GM23338 (cell line): ENCODE measurements around the gene AGRN.
A peak's percentile ranks its signal among the peaks of the same experiment; 100 is the strongest.

Experiments used
- CREB1 ChIP-seq: fragments of 250-450 bp; sonication (Bioruptor Pico); IDR thresholded peaks from 2 replicates; pipeline ENCODE4 v1.5.0; 2020; ENCODE audit warnings: low read depth, mild to moderate bottlenecking, moderate library complexity
- CTCF ChIP-seq, 2 experiments: fragments of 200-600 bp in 1 of 2; sonication (generic) in 1 of 2; conservative IDR thresholded peaks; 2 replicates each; pipeline versions ENCODE4 v1.5.1 to v1.6.1; 2016 to 2017; ENCODE audit warnings: antibody characterized with exemption in 2 of 2, low read depth in 2 of 2, mild to moderate bottlenecking in 2 of 2, moderate library complexity in 1 of 2
- ETS1 ChIP-seq: IDR thresholded peaks from 2 replicates; pipeline ENCODE4 v1.6.1; 2016; ENCODE audit warnings: antibody characterized with exemption
- EZH2 ChIP-seq: fragments of 200-600 bp; sonication (generic); IDR thresholded peaks from one replicate; pipeline ENCODE4 v1.8.0; 2017; ENCODE audit warnings: antibody characterized with exemption, mild to moderate bottlenecking, low read depth; ENCODE audit not compliant: unreplicated experiment
- EZH2phosphoT487 ChIP-seq: fragments of 200-600 bp; sonication (generic); IDR thresholded peaks from one replicate; pipeline ENCODE4 v1.8.1; 2018; ENCODE audit warnings: antibody characterized with exemption; ENCODE audit not compliant: unreplicated experiment
- JUNB ChIP-seq: IDR thresholded peaks from one replicate; pipeline ENCODE4 v1.6.1; 2016; ENCODE audit warnings: antibody characterized with exemption; ENCODE audit not compliant: unreplicated experiment
- NANOG ChIP-seq: IDR thresholded peaks from 2 replicates; pipeline ENCODE4 v1.6.1; 2016; ENCODE audit warnings: antibody characterized with exemption, borderline replicate concordance
- POLR2AphosphoS5 ChIP-seq: IDR thresholded peaks from 2 replicates; pipeline ENCODE4 v1.6.1; 2016; ENCODE audit warnings: antibody characterized with exemption, low read depth
- REST ChIP-seq: IDR thresholded peaks from one replicate; pipeline ENCODE4 v1.6.1; 2018; ENCODE audit warnings: antibody characterized with exemption; ENCODE audit not compliant: unreplicated experiment
- STAT1 ChIP-seq: IDR thresholded peaks from one replicate; pipeline ENCODE4 v1.6.1; 2016; ENCODE audit warnings: antibody characterized with exemption; ENCODE audit not compliant: unreplicated experiment
- ZNF114 ChIP-seq: fragments of 250-450 bp; sonication (Bioruptor Pico); IDR thresholded peaks from 2 replicates; pipeline ENCODE4 v1.5.0; 2020; ENCODE audit warnings: mild to moderate bottlenecking, moderate library complexity
- ZNF331 ChIP-seq: fragments of 250-450 bp; sonication (Bioruptor Pico); IDR thresholded peaks from 2 replicates; pipeline ENCODE4 v1.5.0; 2020; ENCODE audit warnings: low read depth, mild to moderate bottlenecking, moderate library complexity
- ZNF462 ChIP-seq: fragments of 250-450 bp; sonication (Bioruptor Pico); IDR thresholded peaks from 2 replicates; pipeline ENCODE4 v1.5.0; 2020; ENCODE audit warnings: mild to moderate bottlenecking, moderate library complexity

- no peak for TF ChIP-seq CTCF (conservative IDR thresholded peaks at IDR 0.05; ENCODE audit: low read depth in 2 of 2)
- no peak for TF ChIP-seq EZH2phosphoT487
- peak; percentile 36 for TF ChIP-seq EZH2
- TF ChIP-seq ETS1, result no peak
- no peak for TF ChIP-seq CREB1 (CRISPR knock-in tag)
- TF ChIP-seq POLR2AphosphoS5, result no peak
- TF ChIP-seq NANOG, result no peak
- TF ChIP-seq JUNB, result no peak
- TF ChIP-seq REST, result no peak
- no peak for TF ChIP-seq ZNF462 (CRISPR knock-in tag)
- TF ChIP-seq ZNF114 (CRISPR knock-in tag), result no peak
- TF ChIP-seq STAT1, result no peak
- TF ChIP-seq ZNF331 (CRISPR knock-in tag), result no peak
Observed at GRCh38 chr1:996851-997712, 22.8 kb upstream of the AGRN start.
